Upper lobe of left lung (tissue), 4 donors: ENCODE data around the gene TEX54.

Source experiments
- EP300 ChIP-seq, 4 donors: sonication (generic); formaldehyde crosslinking; IDR thresholded peaks; one replicate each; pipeline ENCODE4 v1.5.1; 2017; ENCODE audit warnings: antibody characterized with exemption in 4 of 4, control low read depth in 2 of 4
- POLR2A ChIP-seq, 4 donors: fragments of 450-650 bp; IDR thresholded peaks; one replicate each; pipeline ENCODE4 v1.5.1; 2016 to 2017; ENCODE audit warnings: antibody characterized with exemption in 4 of 4, mild to moderate bottlenecking in 2 of 4
- POLR2AphosphoS5 ChIP-seq, 2 donors: sonication (generic); formaldehyde crosslinking; IDR thresholded peaks; one replicate each; pipeline ENCODE4 v1.5.1; 2017; ENCODE audit warnings: antibody characterized with exemption in 2 of 2
- TF ChIP-seq, protein P1 (sequence below), 6 experiments: fragments of 450-650 bp in 4 of 6; fragments of 200-600 bp in 2 of 6; sonication (generic) in 2 of 6; IDR thresholded peaks; one replicate each; pipeline ENCODE4 v1.5.1; 2016 to 2019; ENCODE audit warnings: antibody characterized with exemption in 6 of 6

DNA sequence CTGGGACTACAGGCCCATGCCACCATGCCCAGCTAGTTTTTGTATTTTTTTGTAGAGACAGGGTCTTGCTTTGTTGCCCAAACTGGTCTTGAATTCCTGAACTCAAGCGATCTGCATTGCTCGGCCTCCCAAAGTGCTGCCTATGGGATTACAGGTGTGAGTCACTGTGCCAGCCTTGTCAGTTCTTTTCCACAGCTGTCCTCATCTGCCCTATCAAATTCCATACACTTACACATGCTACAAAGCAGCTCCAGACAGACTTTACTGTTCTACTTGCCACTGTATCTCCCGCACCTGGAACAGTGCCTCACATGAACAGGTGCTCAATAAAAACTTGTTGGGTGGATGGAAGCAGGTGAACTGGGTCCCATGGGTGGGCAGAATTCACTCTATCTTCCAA lies 9.0 kb downstream of the TEX54 start:
- TF ChIP-seq, protein P1, sequence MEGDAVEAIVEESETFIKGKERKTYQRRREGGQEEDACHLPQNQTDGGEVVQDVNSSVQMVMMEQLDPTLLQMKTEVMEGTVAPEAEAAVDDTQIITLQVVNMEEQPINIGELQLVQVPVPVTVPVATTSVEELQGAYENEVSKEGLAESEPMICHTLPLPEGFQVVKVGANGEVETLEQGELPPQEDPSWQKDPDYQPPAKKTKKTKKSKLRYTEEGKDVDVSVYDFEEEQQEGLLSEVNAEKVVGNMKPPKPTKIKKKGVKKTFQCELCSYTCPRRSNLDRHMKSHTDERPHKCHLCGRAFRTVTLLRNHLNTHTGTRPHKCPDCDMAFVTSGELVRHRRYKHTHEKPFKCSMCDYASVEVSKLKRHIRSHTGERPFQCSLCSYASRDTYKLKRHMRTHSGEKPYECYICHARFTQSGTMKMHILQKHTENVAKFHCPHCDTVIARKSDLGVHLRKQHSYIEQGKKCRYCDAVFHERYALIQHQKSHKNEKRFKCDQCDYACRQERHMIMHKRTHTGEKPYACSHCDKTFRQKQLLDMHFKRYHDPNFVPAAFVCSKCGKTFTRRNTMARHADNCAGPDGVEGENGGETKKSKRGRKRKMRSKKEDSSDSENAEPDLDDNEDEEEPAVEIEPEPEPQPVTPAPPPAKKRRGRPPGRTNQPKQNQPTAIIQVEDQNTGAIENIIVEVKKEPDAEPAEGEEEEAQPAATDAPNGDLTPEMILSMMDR (IDR thresholded peaks at IDR 0.05), result no peak
- TF ChIP-seq EP300 (IDR thresholded peaks at IDR 0.05) (no peak), POLR2A (IDR thresholded peaks at IDR 0.05) (no peak), POLR2AphosphoS5 (IDR thresholded peaks at IDR 0.05) (no peak)
